ENCODE measurements around the gene CERK.
"Not testable (repeated sequence)": the region's sequence is repeated elsewhere in the genome, so short reads cannot be mapped to it uniquely, and the experiment has no call there.

DNA sequence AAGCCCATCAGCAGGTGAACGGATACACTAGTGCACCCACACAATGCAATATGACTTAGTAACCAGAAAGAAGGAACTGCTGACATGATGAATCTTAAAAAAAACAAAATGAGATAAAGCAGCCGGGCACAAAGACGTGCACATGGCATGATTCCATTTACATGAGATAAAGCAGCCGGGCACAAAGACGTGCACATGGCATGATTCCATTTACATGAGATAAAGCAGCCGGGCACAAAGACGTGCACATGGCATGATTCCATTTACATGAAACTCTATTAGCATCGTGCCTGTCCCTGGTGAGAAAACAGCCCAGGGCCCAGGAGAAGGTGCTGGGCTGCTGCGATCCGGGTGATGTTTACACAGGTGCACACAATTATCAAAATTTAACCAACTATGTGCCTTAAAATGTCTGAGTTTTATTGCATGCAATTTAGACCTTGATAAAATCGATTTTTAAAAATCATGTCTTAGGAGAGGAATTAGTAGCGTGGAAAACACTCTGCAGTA, 3.8 kb downstream of the CERK start:
- TF ChIP-seq, protein P1, sequence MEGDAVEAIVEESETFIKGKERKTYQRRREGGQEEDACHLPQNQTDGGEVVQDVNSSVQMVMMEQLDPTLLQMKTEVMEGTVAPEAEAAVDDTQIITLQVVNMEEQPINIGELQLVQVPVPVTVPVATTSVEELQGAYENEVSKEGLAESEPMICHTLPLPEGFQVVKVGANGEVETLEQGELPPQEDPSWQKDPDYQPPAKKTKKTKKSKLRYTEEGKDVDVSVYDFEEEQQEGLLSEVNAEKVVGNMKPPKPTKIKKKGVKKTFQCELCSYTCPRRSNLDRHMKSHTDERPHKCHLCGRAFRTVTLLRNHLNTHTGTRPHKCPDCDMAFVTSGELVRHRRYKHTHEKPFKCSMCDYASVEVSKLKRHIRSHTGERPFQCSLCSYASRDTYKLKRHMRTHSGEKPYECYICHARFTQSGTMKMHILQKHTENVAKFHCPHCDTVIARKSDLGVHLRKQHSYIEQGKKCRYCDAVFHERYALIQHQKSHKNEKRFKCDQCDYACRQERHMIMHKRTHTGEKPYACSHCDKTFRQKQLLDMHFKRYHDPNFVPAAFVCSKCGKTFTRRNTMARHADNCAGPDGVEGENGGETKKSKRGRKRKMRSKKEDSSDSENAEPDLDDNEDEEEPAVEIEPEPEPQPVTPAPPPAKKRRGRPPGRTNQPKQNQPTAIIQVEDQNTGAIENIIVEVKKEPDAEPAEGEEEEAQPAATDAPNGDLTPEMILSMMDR (tag by site-specific recombination; IDR thresholded peaks at IDR 0.05): not testable (repeated sequence)
- 0 out of 2 replicates have a peak, but pooled peaks have one; percentile 17 for TF ChIP-seq KLF10 (tag by site-specific recombination; IDR thresholded peaks at IDR 0.05)
- not testable (repeated sequence) for TF ChIP-seq ZNF146 (tag by site-specific recombination; IDR thresholded peaks at IDR 0.05); HOXC10 (CRISPR knock-in tag; IDR thresholded peaks at IDR 0.05); YY1 (tag by site-specific recombination; IDR thresholded peaks at IDR 0.05); GLIS2 (tag by site-specific recombination; IDR thresholded peaks at IDR 0.05); ZNF776 (tag by site-specific recombination; IDR thresholded peaks at IDR 0.05; ENCODE audit: borderline replicate concordance)

Measured in HEK293 (cell line).